ENCODE data around the gene CCR5AS.

DNA sequence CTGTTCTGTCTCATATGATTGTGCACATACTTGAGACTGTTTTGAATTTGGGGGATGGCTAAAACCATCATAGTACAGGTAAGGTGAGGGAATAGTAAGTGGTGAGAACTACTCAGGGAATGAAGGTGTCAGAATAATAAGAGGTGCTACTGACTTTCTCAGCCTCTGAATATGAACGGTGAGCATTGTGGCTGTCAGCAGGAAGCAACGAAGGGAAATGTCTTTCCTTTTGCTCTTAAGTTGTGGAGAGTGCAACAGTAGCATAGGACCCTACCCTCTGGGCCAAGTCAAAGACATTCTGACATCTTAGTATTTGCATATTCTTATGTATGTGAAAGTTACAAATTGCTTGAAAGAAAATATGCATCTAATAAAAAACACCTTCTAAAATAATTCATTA is 31.1 kb downstream of the CCR5AS start:
- TF ChIP-seq EZH2 (IDR thresholded peaks at IDR 0.05; ENCODE audit: borderline replicate concordance, insufficient read depth, low read length, poor library complexity, severe bottlenecking) (no peak), TAF1 (IDR thresholded peaks at IDR 0.05; ENCODE audit: low read depth) (no peak), POLR2AphosphoS5 (IDR thresholded peaks at IDR 0.05) (no peak)
- TF ChIP-seq, protein P1, sequence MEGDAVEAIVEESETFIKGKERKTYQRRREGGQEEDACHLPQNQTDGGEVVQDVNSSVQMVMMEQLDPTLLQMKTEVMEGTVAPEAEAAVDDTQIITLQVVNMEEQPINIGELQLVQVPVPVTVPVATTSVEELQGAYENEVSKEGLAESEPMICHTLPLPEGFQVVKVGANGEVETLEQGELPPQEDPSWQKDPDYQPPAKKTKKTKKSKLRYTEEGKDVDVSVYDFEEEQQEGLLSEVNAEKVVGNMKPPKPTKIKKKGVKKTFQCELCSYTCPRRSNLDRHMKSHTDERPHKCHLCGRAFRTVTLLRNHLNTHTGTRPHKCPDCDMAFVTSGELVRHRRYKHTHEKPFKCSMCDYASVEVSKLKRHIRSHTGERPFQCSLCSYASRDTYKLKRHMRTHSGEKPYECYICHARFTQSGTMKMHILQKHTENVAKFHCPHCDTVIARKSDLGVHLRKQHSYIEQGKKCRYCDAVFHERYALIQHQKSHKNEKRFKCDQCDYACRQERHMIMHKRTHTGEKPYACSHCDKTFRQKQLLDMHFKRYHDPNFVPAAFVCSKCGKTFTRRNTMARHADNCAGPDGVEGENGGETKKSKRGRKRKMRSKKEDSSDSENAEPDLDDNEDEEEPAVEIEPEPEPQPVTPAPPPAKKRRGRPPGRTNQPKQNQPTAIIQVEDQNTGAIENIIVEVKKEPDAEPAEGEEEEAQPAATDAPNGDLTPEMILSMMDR (IDR thresholded peaks at IDR 0.05; ENCODE audit: poor library complexity, severe bottlenecking), result no peak
